ENCODE results near the gene SUGCT.

SUGCT gene

DNA sequence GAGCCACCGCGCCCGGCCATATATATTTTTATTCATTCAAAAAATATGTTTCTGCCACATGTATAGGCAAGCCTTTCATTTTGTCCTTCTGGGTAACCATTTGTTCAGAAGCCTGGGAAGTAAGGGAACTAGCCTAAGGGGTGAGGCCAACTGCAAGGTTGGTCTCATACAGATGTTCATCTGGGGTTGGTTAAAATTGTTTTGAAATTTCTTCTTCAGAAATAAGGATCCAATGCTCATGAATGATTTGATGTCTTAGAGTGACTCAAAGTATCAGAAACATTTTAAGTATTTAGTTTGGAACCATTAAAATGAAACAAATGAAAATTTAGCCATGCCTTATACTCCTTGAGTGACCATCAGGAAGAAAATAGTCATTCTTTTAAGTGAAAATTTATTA, 397.2 kb downstream of the SUGCT start:
- Histone ChIP-seq H2AFZ (ENCODE audit: low read length) (no peak overlapping the region), H3K27me3 (ENCODE audit: insufficient read depth, low read length, poor library complexity, severe bottlenecking) (no peaks in the 10 kb centered on the region), H3K36me3 (ENCODE audit: insufficient read depth, low read length) (no peaks in the 10 kb centered on the region), H3K9me2 (replicated peaks; ENCODE audit: low read depth, low read length) (no peaks in the 10 kb centered on the region), H3K9me3 (ENCODE audit: insufficient read depth, low read depth, low read length) (no peaks in the 10 kb centered on the region), H3K79me2 (ENCODE audit: insufficient read depth, low read length) (no peaks in the 10 kb centered on the region), H3K9ac (ENCODE audit: low read depth, low read length, poor library complexity, severe bottlenecking) (no peak overlapping the region), H4K20me1 (ENCODE audit: insufficient read depth, low read length, poor library complexity, severe bottlenecking) (no peaks in the 10 kb centered on the region), H3F3A (ENCODE audit: low read depth) (no peaks in the 10 kb centered on the region), H3K4me2 (ENCODE audit: low read depth, low read length, poor library complexity, severe bottlenecking) (no peak overlapping the region), H3K4me3 (ENCODE audit: low read length, poor library complexity, severe bottlenecking) (no peak overlapping the region), H3K4me1 (ENCODE audit: insufficient read depth, low read length, poor library complexity, severe bottlenecking) (peaks cover 15% of the 10 kb centered on the region)
- TF ChIP-seq, protein P1, sequence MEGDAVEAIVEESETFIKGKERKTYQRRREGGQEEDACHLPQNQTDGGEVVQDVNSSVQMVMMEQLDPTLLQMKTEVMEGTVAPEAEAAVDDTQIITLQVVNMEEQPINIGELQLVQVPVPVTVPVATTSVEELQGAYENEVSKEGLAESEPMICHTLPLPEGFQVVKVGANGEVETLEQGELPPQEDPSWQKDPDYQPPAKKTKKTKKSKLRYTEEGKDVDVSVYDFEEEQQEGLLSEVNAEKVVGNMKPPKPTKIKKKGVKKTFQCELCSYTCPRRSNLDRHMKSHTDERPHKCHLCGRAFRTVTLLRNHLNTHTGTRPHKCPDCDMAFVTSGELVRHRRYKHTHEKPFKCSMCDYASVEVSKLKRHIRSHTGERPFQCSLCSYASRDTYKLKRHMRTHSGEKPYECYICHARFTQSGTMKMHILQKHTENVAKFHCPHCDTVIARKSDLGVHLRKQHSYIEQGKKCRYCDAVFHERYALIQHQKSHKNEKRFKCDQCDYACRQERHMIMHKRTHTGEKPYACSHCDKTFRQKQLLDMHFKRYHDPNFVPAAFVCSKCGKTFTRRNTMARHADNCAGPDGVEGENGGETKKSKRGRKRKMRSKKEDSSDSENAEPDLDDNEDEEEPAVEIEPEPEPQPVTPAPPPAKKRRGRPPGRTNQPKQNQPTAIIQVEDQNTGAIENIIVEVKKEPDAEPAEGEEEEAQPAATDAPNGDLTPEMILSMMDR (conservative IDR thresholded peaks at IDR 0.05; ENCODE audit: low read length), result no peak
- no peak for TF ChIP-seq EZH2phosphoT487 (IDR thresholded peaks at IDR 0.05; ENCODE audit: borderline replicate concordance)

DNA sequence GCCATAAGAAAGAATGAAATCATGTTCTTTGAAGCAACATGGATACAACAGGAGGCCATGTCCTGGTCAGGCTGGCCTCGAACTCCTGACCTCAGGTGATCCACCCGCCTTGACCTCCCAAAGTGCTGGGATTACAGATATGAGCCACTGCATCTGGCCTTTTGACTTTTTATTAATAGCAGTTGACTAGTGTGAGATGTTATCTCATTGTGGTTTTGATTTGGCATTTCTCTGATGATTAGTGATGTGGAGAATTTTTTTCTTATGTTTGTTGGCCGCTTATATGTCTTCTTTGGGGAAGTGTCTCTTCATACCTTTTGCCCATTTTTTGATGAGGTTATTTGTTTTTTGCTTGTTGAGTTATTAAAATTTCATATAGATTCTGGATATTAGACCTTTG, 400.9 kb downstream of the SUGCT start:
- Histone ChIP-seq H3K27me3 (ENCODE audit: insufficient read depth, low read length, poor library complexity, severe bottlenecking) (no peaks in the 10 kb centered on the region), H3K9me3 (ENCODE audit: insufficient read depth, low read depth, low read length) (no peaks in the 10 kb centered on the region), H4K20me1 (ENCODE audit: insufficient read depth, low read length, poor library complexity, severe bottlenecking) (no peaks in the 10 kb centered on the region), H3K79me2 (ENCODE audit: insufficient read depth, low read length) (no peaks in the 10 kb centered on the region), H3K4me2 (ENCODE audit: low read depth, low read length, poor library complexity, severe bottlenecking) (no peak overlapping the region), H3K9ac (ENCODE audit: low read depth, low read length, poor library complexity, severe bottlenecking) (no peak overlapping the region), H3K36me3 (ENCODE audit: insufficient read depth, low read length) (no peaks in the 10 kb centered on the region), H2AFZ (ENCODE audit: low read length) (no peak overlapping the region), H3F3A (ENCODE audit: low read depth) (no peaks in the 10 kb centered on the region), H3K4me3 (ENCODE audit: low read length, poor library complexity, severe bottlenecking) (no peak overlapping the region), H3K4me1 (ENCODE audit: insufficient read depth, low read length, poor library complexity, severe bottlenecking) (peaks cover 7% of the 10 kb centered on the region), H3K9me2 (replicated peaks; ENCODE audit: low read depth, low read length) (no peaks in the 10 kb centered on the region)
- TF ChIP-seq, protein P1 (conservative IDR thresholded peaks at IDR 0.05; ENCODE audit: low read length), result no peak
- TF ChIP-seq EZH2phosphoT487 (IDR thresholded peaks at IDR 0.05; ENCODE audit: borderline replicate concordance), result no peak

- no peak for TF ChIP-seq EZH2phosphoT487 (IDR thresholded peaks at IDR 0.05; ENCODE audit: borderline replicate concordance)
- TF ChIP-seq, protein P1 (conservative IDR thresholded peaks at IDR 0.05; ENCODE audit: low read length), result no peak
- Histone ChIP-seq H3K9me3 (ENCODE audit: insufficient read depth, low read depth, low read length) (no peaks in the 10 kb centered on the region), H3K9me2 (replicated peaks; ENCODE audit: low read depth, low read length) (no peaks in the 10 kb centered on the region), H3K4me3 (ENCODE audit: low read length, poor library complexity, severe bottlenecking) (no peak overlapping the region), H3K4me2 (ENCODE audit: low read depth, low read length, poor library complexity, severe bottlenecking) (no peak overlapping the region), H3K36me3 (ENCODE audit: insufficient read depth, low read length) (no peaks in the 10 kb centered on the region), H3F3A (ENCODE audit: low read depth) (no peaks in the 10 kb centered on the region), H3K27me3 (ENCODE audit: insufficient read depth, low read length, poor library complexity, severe bottlenecking) (no peaks in the 10 kb centered on the region), H3K79me2 (ENCODE audit: insufficient read depth, low read length) (no peaks in the 10 kb centered on the region), H3K9ac (ENCODE audit: low read depth, low read length, poor library complexity, severe bottlenecking) (no peak overlapping the region), H4K20me1 (ENCODE audit: insufficient read depth, low read length, poor library complexity, severe bottlenecking) (no peaks in the 10 kb centered on the region), H3K4me1 (ENCODE audit: insufficient read depth, low read length, poor library complexity, severe bottlenecking) (peaks cover 4% of the 10 kb centered on the region), H2AFZ (ENCODE audit: low read length) (no peak overlapping the region)
These were observed 401.6 kb downstream of the SUGCT start for GRCh38 chr7:40536421-40536820.
